Activated naive CD4-positive, alpha-beta T cell treated with anti-CD3 and anti-CD28 coated beads, Interleukin-2, amount 50 U/mL, for 72 hours (primary cell): ENCODE data around the gene KCNJ15. TPM values are rescaled to one million over a fixed set of nuclear protein-coding genes. Genes with fewer than 3 reads are reported as not detected.

Experiments used
- ATAC-seq, 2 donors: fragments of 150-1000 bp; cut with Tn5 transposase; 2 replicates each; pipeline ENCODE4 v1.10.0; 2021; ENCODE audit warnings: mild to moderate bottlenecking in 2 of 2, moderate library complexity in 2 of 2
- DNase-seq, 2 donors: peaks; one replicate each; pipeline ENCODE4 v3.0.0; 2021 to 2022; ENCODE audit warnings: low spot score in 2 of 2
- H3K27ac Mint-ChIP-seq, 2 donors: one replicate each; pipeline ENCODE4 v1.8.0; 2022; ENCODE audit warnings: mild to moderate bottlenecking in 2 of 2, mixed read lengths in 2 of 2
- H3K36me3 Mint-ChIP-seq, 2 donors: one replicate each; pipeline ENCODE4 v1.8.0; 2022; ENCODE audit warnings: mixed read lengths in 2 of 2
- H3K9me3 Mint-ChIP-seq, 2 donors: one replicate each; pipeline ENCODE4 v1.8.0; 2022; ENCODE audit warnings: mixed read lengths in 2 of 2
- total RNA-seq, 2 donors: library from RNA; stranded (reverse); gene quantifications; one replicate each; pipeline ENCODE4 v1.2.3, GENCODE V29; 2022

KCNJ15 gene
- total RNA-seq, 2 donors from 2014 or later: 0.20 to 1.5 TPM

DNA sequence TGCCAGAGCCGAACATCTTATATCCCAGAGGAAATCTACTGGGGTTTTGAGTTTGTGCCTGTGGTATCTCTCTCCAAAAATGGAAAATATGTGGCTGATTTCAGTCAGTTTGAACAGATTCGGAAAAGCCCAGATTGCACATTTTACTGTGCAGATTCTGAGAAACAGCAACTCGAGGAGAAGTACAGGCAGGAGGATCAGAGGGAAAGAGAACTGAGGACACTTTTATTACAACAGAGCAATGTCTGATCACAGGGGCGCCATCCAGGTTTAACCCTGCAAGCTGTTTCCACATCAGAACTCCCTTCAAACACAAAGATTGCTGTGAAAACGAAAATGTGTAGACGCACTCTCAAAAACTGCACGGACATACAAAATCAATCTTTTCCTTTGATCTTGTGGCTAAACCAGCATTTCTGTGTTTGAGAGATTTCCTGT, 43.4 kb downstream of the KCNJ15 start:
- peak overlapping the region; percentile 47 to 72 for H3K27ac Mint-ChIP-seq
- no peak for DNase-seq
- no peaks in the 10 kb centered on the region for H3K9me3 Mint-ChIP-seq
- no peaks in the 10 kb centered on the region for H3K36me3 Mint-ChIP-seq
- ATAC-seq: peak; percentile 55 to 78

DNA sequence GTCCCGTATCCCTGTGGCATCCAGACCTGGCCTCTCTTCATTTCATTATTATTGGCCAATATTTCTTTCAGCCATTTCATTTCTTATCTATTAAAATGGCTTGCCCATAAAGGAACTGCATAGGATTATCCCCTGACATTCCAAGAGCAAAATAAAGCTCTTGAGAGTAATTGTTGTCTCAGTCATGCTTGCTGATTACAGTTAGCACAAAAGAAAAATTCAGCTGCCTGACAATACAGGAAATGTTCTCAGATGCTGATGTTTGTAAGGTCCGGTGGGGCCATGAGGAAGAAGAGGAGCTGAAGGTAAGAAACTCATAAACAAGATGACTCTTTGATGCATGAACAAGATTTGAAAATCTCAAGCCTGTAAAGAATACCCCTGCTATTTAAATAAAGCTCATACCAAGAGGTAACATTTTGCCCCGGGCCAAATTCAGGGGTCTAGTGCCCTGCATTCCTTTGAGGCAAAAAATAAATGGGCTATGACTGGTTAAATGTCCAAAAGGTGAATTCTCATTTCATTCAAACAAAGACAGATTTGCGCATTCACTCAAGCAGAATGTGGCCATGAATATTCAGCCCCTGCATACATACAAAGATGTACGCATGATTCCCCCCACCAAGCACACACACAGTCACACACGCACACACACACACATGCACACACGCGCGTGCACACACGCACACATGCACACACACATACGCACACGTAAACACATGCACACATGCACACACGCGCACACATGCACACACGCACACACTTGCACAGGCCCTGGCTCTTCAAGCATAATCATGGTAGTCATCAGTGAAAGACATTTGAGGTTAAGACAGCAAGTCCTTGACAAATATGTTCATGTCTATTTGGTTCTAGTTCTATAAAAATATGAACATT, 44.8 kb downstream of the KCNJ15 start:
- DNase-seq (no peak), ATAC-seq (no peak)
- H3K27ac Mint-ChIP-seq: no peak overlapping the region
- no peaks in the 10 kb centered on the region for H3K36me3 Mint-ChIP-seq
- H3K9me3 Mint-ChIP-seq: no peaks in the 10 kb centered on the region

DNA sequence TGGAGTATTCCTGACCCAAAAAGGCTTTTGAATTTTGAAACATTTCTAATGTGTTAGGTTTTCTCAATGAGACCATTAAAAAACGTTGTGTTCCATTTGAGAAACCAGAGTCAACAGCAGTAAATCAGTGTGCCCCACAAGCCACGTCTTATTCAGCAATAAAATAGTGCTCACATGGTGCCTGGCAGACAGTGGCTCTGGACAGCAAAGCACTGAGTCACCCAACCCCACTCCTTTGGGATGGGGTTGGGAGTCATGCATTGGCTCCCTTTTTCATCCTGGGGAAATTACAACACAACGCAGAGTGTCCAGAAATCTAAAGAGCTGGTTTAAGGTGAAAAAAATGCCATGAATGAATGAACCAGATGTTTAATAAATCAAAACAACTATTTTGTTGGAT, 46.5 kb downstream of the KCNJ15 start:
- ATAC-seq: no peak
- DNase-seq: no peak
- Mint-ChIP-seq H3K36me3 (no peaks in the 10 kb centered on the region), H3K27ac (no peak overlapping the region), H3K9me3 (no peaks in the 10 kb centered on the region)

DNA sequence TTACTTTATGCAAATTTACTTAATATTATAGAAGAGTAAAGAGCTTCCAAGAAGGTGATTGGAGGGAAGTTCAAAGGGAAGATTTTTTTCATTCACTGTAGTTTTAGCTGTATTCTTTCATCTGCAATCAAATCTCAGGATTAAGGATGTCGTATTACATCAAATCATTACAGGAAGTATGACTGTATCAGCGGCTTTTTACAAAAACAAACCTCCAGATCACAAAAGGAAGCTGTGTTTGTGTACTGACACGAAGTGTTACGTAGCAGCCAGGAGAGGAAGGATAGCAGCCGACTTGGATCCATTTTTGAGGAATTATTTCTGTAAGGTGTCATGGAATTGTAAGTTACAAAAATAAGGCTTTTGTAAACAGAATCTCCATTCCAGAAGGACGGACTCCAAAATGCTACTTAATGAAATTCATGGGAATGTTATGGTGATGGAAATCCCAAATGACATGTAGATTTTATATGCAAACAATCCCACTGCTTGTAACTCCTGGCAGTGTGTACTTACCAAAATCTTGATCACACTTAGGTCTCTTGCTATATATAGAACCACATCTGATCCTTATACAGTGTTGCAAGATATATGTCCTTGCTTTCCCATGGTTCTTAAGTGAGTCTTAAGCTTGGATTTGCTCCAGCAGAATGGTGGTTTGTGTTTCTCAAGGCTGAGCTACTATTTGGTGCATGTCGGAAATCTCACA, 49.8 kb downstream of the KCNJ15 start:
- ATAC-seq: peak; percentile 24 to 52
- Mint-ChIP-seq H3K36me3 (peaks cover 0 to 7% of the 10 kb centered on the region in 2 donors), H3K27ac (peak overlapping the region in 1 of 2 donors; percentile 64), H3K9me3 (peaks cover 0 to 6% of the 10 kb centered on the region in 2 donors)
- DNase-seq: no peak

DNA sequence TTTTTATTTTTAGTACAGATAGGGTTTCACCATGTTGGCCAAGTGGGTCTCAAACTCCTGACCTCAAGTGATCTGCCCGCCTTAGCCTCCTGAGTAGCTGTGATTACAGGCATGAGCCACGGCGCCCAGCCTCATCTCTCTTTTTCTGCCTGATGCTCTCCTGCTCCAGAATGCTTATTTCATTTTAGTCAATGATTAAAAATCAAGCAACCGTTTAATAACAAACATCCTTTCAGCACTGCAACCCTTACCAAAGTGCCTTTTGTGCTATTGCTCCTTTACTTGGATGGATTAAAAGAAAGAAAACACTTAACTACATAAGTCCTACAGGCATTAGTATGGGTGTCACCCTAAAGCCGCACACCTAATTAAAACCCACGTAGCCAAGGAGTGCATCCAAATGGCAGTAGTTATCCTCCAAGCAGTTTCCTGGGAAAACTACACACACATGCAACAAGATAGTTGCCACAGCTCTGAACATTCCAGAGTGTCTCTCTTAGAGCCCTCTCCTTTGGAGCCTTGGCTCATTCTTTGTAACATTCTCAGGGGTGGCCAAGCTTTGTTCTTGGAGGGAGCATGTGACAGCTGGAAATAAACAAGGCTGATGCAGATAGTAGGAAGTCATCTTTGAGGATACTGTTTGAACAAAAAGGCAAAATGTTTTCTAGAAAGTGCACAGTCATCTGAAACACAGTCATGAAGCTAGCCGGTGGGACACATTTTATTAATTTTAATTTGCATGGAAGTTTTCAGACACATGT, 51.2 kb downstream of the KCNJ15 start:
- ATAC-seq (no peak), DNase-seq (no peak)
- H3K27ac Mint-ChIP-seq: peak overlapping the region in 1 of 2 donors; percentile 37
- peaks cover 0 to 6% of the 10 kb centered on the region in 2 donors for H3K9me3 Mint-ChIP-seq
- peaks cover 0 to 7% of the 10 kb centered on the region in 2 donors for H3K36me3 Mint-ChIP-seq

GRCh38 chr21:38308532-38309119, 51.8 kb downstream of the KCNJ15 start:
- H3K36me3 Mint-ChIP-seq: peaks cover 0 to 7% of the 10 kb centered on the region in 2 donors
- H3K9me3 Mint-ChIP-seq: peaks cover 0 to 10% of the 10 kb centered on the region in 2 donors
- DNase-seq: no peak
- no peak overlapping the region for H3K27ac Mint-ChIP-seq
- no peak for ATAC-seq

DNA sequence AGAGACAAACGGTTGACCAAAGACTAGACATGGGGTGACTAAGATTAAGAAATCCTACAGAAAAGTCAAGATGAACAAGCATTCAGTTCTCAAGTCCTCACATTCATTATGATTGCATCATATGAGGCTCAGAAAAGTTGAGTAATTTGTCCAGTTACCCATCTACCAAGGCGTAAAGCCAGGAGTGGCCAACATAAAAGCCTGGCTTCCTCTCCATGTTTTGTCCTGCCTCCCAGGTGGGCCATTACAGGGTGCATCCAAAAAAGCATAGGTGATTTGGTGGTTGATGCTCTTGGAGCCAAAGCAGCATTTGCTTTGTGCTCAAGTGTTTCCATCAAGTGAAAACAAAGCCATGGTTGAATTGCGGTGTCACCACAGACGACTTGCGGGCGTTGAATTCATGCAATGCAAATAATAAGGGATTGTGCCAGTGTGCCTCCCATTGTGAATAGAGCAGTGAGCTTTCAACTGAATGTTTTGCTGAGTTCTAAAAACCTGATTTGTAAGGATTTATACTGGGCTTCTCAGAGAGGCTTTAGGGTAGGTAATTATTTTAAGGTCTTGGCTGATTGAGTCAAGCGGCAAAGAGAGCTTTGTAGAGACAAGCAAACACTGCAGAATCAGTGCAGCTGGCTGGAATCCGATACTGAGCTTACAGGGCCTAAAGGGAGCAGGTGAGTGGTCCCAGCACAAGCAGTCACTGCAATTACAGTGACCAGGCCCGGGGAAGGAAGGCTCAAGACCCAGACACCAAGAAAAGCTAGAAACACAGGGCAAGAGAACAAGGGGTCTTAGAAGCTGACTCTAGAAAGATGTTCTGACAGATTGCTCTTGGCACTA, 54.1 kb downstream of the KCNJ15 start:
- H3K36me3 Mint-ChIP-seq: peaks cover 0 to 7% of the 10 kb centered on the region in 2 donors
- H3K9me3 Mint-ChIP-seq: peaks cover 0 to 24% of the 10 kb centered on the region in 2 donors
- H3K27ac Mint-ChIP-seq: no peak overlapping the region
- ATAC-seq: peak in 1 of 2 donors; percentile 93
- no peak for DNase-seq

- no peak for DNase-seq
- Mint-ChIP-seq H3K9me3 (peaks cover 0 to 24% of the 10 kb centered on the region in 2 donors), H3K27ac (no peak overlapping the region), H3K36me3 (peaks cover 0 to 7% of the 10 kb centered on the region in 2 donors)
- no peak for ATAC-seq
These were observed 55.0 kb downstream of the KCNJ15 start for GRCh38 chr21:38311765-38312164.

GRCh38 chr21:38312822-38313221, 56.0 kb downstream of the KCNJ15 start:
- ATAC-seq: no peak
- DNase-seq: no peak
- Mint-ChIP-seq H3K27ac (no peak overlapping the region), H3K9me3 (peaks cover 0 to 24% of the 10 kb centered on the region in 2 donors), H3K36me3 (peaks cover 0 to 7% of the 10 kb centered on the region in 2 donors)

- Mint-ChIP-seq H3K27ac (no peak overlapping the region), H3K36me3 (peaks cover 0 to 7% of the 10 kb centered on the region in 2 donors), H3K9me3 (peaks cover 0 to 28% of the 10 kb centered on the region in 2 donors)
- no peak for ATAC-seq
- no peak for DNase-seq
These were observed 57.8 kb downstream of the KCNJ15 start for GRCh38 chr21:38314558-38314957.

- DNase-seq: no peak
- Mint-ChIP-seq H3K36me3 (peaks cover 0 to 7% of the 10 kb centered on the region in 2 donors), H3K9me3 (peaks cover 0 to 28% of the 10 kb centered on the region in 2 donors), H3K27ac (no peak overlapping the region)
- ATAC-seq: no peak
These were observed 58.3 kb downstream of the KCNJ15 start for GRCh38 chr21:38315122-38315521.

- no peak for DNase-seq
- no peak for ATAC-seq
- Mint-ChIP-seq H3K36me3 (peaks cover 0 to 9% of the 10 kb centered on the region in 2 donors), H3K9me3 (peaks cover 0 to 24% of the 10 kb centered on the region in 2 donors), H3K27ac (no peak overlapping the region)
These were observed 63.0 kb downstream of the KCNJ15 start for GRCh38 chr21:38319781-38320180.

DNA sequence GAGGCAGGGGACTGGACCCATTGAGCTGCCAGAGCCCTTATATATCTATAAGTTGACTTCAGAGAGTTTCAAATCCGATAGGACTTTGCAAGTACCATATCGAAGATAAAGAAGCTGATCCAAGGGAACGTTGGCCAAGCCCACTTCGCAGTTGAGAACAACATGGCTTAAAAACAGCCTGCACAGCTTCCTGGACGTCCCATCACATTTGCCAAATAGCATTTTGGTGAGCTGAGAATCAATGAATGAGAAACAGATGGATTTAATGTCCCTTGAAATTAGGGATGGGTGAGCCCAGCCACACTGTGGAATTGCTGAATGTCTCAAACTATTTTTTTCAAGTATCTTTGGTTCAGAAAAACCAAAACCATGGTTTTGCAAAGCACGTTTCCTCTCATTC, 64.8 kb downstream of the KCNJ15 start:
- Mint-ChIP-seq H3K9me3 (peaks cover 0 to 19% of the 10 kb centered on the region in 2 donors), H3K27ac (no peak overlapping the region), H3K36me3 (peaks cover 0 to 9% of the 10 kb centered on the region in 2 donors)
- ATAC-seq (no peak), DNase-seq (no peak)

- ATAC-seq (no peak), DNase-seq (no peak)
- Mint-ChIP-seq H3K36me3 (peaks cover 0 to 9% of the 10 kb centered on the region in 2 donors), H3K27ac (no peak overlapping the region), H3K9me3 (peaks cover 0 to 19% of the 10 kb centered on the region in 2 donors)
These were observed 65.6 kb downstream of the KCNJ15 start for GRCh38 chr21:38322311-38322950.
